ENCODE results near the gene ZBTB5.

Gene ZBTB5

DNA sequence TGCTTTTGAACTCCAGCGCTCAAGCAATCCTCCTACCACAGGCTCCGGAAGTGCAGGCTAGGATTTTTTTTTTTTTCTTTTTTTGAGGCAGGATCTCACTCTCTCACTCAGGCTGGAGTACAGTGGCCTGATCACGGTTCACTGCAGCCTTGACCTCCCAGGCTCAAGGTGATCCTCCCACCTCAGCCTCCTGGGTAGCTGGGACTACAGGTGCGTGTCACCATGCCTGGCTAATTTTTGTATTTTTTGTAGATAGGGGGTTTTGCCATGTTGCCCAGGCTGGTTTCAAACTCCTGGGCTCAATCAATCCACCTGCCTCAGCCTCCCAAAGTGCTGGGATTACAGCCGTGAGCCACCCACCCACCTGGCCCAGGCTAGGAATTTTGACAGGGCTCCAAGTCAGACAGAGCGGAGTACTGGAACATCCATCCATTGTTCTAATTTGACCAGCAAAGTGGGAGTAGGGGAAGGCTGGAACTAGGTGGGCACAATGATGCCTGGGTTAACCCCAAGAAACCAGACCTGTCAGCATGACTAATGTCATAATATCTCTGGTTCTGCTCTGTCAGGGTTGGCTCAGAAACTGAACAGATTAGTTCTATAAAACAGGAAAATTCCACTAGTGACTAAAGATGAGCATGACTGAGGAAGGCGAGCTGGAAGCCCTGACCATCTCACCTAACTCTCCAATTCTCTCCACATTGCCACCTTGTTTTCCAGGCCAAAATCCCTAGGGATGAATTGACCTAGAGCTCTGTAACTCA is 9.2 kb downstream of the ZBTB5 start:
- no peak for TF ChIP-seq YY1 (IDR thresholded peaks at IDR 0.05; ENCODE audit: insufficient read depth, insufficient read length)
- no peaks in the 10 kb centered on the region for H3K27me3 ChIP-seq (ENCODE audit: insufficient read depth, insufficient read length)
- peaks cover 3% of the 10 kb centered on the region; the same call in 1 of the 2 replicates for H3K9me3 ChIP-seq (ENCODE audit: insufficient read depth, low read length)
- no peak overlapping the region for H3K9ac ChIP-seq (ENCODE audit: insufficient read length, low read depth)
- no peak for DNase-seq (ENCODE audit: low read depth, low spot score)
- H3K36me3 ChIP-seq (ENCODE audit: insufficient read depth, insufficient read length, low read length): peaks cover 21% of the 10 kb centered on the region
- no peak overlapping the region for H3K4me3 ChIP-seq (ENCODE audit: insufficient read length, low read depth)
- peaks cover 3% of the 10 kb centered on the region for H3K4me1 ChIP-seq (ENCODE audit: insufficient read depth, insufficient read length)

DNA sequence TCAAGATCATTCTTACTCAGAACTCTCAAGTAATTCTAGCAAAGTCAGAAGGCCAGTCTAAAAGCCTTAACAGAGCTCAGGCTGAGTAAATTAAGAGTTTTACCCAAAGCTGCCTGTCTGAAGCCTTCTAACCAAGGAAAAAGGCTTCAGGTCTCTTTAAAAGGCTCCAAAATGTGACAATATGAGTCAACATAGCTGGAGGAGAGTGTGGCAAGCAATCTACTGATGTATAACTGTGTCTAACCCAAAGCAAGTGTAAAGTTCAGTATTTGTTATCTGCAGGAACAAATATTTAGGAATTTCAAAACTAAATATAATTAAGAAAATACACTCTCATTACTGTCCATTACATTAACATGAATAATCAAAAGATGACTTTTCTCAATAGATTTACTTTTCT is 11.0 kb downstream of the ZBTB5 start:
- Histone ChIP-seq H3K4me1 (ENCODE audit: insufficient read depth, insufficient read length) (peaks cover 3% of the 10 kb centered on the region), H3K9ac (ENCODE audit: insufficient read length, low read depth) (no peak overlapping the region), H3K27me3 (ENCODE audit: insufficient read depth, insufficient read length) (no peaks in the 10 kb centered on the region), H3K4me3 (ENCODE audit: insufficient read length, low read depth) (no peak overlapping the region), H3K36me3 (ENCODE audit: insufficient read depth, insufficient read length, low read length) (peaks cover 33% of the 10 kb centered on the region), H3K9me3 (ENCODE audit: insufficient read depth, low read length) (peaks cover 3% of the 10 kb centered on the region; the same call in 1 of the 2 replicates)
- no peak for DNase-seq (ENCODE audit: low read depth, low spot score)
- TF ChIP-seq SUZ12 (IDR thresholded peaks at IDR 0.05; ENCODE audit: extremely low read depth, insufficient read depth, insufficient read length) (no peak), YY1 (IDR thresholded peaks at IDR 0.05; ENCODE audit: insufficient read depth, insufficient read length) (no peak), ZNF274 (IDR thresholded peaks at IDR 0.05; ENCODE audit: low read depth, low read length) (no peak)

DNA sequence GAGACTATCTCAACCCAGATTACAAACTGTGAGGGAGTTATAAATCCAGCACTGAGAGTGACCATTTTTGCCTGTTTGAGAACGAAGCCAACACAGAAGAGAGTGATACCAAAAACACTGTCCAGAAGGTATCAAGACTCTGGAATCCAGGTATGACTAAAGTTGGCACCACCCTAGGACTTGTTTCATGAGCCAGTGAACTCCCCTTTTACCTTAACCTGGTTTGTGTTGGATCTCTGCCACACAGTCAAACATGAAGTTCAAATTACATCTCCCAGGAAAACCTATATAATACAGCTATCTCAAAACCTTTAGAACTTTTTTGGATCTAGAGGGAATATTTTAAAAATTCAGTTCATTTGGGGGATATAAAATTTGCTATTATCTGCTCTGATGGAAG is 11.4 kb downstream of the ZBTB5 start:
- no peak for DNase-seq (ENCODE audit: low read depth, low spot score)
- peaks cover 3% of the 10 kb centered on the region; the same call in 1 of the 2 replicates for H3K9me3 ChIP-seq (ENCODE audit: insufficient read depth, low read length)
- H3K27me3 ChIP-seq (ENCODE audit: insufficient read depth, insufficient read length): no peaks in the 10 kb centered on the region
- peaks cover 3% of the 10 kb centered on the region for H3K4me1 ChIP-seq (ENCODE audit: insufficient read depth, insufficient read length)
- TF ChIP-seq YY1 (IDR thresholded peaks at IDR 0.05; ENCODE audit: insufficient read depth, insufficient read length): no peak
- no peak for TF ChIP-seq SUZ12 (IDR thresholded peaks at IDR 0.05; ENCODE audit: extremely low read depth, insufficient read depth, insufficient read length)
- no peak for TF ChIP-seq ZNF274 (IDR thresholded peaks at IDR 0.05; ENCODE audit: low read depth, low read length)
- no peak overlapping the region for H3K9ac ChIP-seq (ENCODE audit: insufficient read length, low read depth)
- H3K4me3 ChIP-seq (ENCODE audit: insufficient read length, low read depth): no peak overlapping the region
- peaks cover 37% of the 10 kb centered on the region for H3K36me3 ChIP-seq (ENCODE audit: insufficient read depth, insufficient read length, low read length)

DNA sequence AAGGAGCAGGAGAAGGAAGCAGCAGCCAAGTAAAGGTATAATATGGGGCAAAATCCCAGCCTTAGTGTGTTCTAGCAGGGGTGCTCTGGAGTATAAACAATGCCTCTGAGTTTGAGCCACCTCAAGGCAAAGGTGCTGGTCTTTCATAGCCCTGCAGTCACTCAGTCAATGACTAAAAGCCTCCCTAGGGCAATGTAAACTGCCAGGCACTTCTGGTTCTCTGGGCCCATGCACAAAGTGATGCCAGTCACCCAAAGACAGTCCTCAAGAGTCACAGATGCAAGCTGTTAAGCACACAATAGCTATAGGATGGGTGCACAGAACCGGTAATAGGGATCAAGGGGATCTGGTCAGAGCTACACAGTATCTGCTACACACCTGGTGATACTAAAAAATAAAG is 12.6 kb downstream of the ZBTB5 start:
- Histone ChIP-seq H3K9ac (ENCODE audit: insufficient read length, low read depth) (no peak overlapping the region), H3K36me3 (ENCODE audit: insufficient read depth, insufficient read length, low read length) (peaks cover 40% of the 10 kb centered on the region), H3K27me3 (ENCODE audit: insufficient read depth, insufficient read length) (no peaks in the 10 kb centered on the region), H3K4me1 (ENCODE audit: insufficient read depth, insufficient read length) (peaks cover 3% of the 10 kb centered on the region), H3K9me3 (ENCODE audit: insufficient read depth, low read length) (peaks cover 3% of the 10 kb centered on the region; the same call in 1 of the 2 replicates), H3K4me3 (ENCODE audit: insufficient read length, low read depth) (no peak overlapping the region)
- no peak for DNase-seq (ENCODE audit: low read depth, low spot score)
- TF ChIP-seq SUZ12 (IDR thresholded peaks at IDR 0.05; ENCODE audit: extremely low read depth, insufficient read depth, insufficient read length) (no peak), ZNF274 (IDR thresholded peaks at IDR 0.05; ENCODE audit: low read depth, low read length) (no peak), YY1 (IDR thresholded peaks at IDR 0.05; ENCODE audit: insufficient read depth, insufficient read length) (no peak)

DNA sequence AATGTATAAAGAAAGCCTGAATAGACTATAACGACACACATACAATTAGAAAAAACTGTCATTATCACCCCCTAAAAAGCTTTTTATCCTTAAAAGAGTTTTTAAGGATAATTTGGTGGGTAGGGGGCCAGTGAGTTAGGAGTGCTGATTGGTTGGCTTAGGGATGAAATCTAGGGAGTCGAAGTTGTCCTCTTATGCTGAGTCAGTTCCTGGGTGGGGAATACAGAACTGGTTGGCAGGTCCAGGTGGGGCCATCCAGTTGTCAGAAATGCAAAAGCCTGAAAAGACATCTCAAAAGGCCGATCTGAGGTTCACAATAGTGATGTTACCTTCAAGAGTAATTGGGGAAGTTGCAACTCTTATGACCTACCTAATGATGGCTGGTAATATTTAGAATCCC is 13.6 kb downstream of the ZBTB5 start:
- H3K4me3 ChIP-seq (ENCODE audit: insufficient read length, low read depth): no peak overlapping the region
- DNase-seq (ENCODE audit: low read depth, low spot score): no peak
- no peak overlapping the region for H3K9ac ChIP-seq (ENCODE audit: insufficient read length, low read depth)
- no peak for TF ChIP-seq SUZ12 (IDR thresholded peaks at IDR 0.05; ENCODE audit: extremely low read depth, insufficient read depth, insufficient read length)
- no peak for TF ChIP-seq ZNF274 (IDR thresholded peaks at IDR 0.05; ENCODE audit: low read depth, low read length)
- TF ChIP-seq YY1 (IDR thresholded peaks at IDR 0.05; ENCODE audit: insufficient read depth, insufficient read length): no peak
- peaks cover 3% of the 10 kb centered on the region; the same call in 1 of the 2 replicates for H3K9me3 ChIP-seq (ENCODE audit: insufficient read depth, low read length)
- H3K27me3 ChIP-seq (ENCODE audit: insufficient read depth, insufficient read length): no peaks in the 10 kb centered on the region
- peaks cover 34% of the 10 kb centered on the region for H3K36me3 ChIP-seq (ENCODE audit: insufficient read depth, insufficient read length, low read length)
- H3K4me1 ChIP-seq (ENCODE audit: insufficient read depth, insufficient read length): peaks cover 3% of the 10 kb centered on the region

DNA sequence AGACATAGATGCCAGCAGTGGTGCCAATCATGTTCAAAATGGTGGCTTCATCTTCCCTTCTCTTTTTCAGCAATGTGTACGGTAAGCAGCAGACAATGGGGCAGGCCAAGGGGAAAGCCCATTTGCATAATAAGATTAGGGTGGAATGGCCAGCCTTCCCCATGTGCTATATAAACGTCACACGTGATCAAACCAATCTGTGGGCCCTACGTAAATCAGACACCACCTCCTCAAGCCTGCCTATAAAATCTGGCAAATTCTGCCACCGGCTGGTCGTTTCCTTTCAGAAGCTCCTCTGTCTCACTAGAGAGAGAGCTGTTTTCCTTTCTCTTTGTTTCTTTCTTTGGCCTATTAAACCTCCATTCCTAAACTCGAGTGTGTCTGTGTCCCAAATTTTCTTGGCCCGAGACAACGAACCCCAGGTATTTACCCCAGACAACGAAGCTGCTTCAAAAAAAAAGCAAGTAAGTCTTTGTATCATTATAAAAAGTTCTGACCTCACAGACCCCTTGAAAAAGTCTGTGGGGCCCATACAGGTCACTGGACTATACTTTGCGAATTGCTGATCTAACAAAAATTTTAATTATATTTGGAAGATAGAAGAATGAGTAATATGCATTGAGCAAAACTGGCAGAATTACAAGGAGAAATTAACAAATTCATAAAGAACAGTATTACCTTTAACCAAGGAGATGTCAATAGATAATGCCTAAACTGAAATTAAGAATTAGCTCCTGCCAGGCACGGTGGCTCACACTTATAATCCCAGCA is 15.2 kb downstream of the ZBTB5 start:
- TF ChIP-seq SUZ12 (IDR thresholded peaks at IDR 0.05; ENCODE audit: extremely low read depth, insufficient read depth, insufficient read length): no peak
- no peak for DNase-seq (ENCODE audit: low read depth, low spot score)
- no peaks in the 10 kb centered on the region for H3K27me3 ChIP-seq (ENCODE audit: insufficient read depth, insufficient read length)
- peaks cover 3% of the 10 kb centered on the region for H3K4me1 ChIP-seq (ENCODE audit: insufficient read depth, insufficient read length)
- no peak overlapping the region for H3K4me3 ChIP-seq (ENCODE audit: insufficient read length, low read depth)
- H3K36me3 ChIP-seq (ENCODE audit: insufficient read depth, insufficient read length, low read length): peaks cover 32% of the 10 kb centered on the region
- H3K9ac ChIP-seq (ENCODE audit: insufficient read length, low read depth): no peak overlapping the region
- no peaks in the 10 kb centered on the region for H3K9me3 ChIP-seq (ENCODE audit: insufficient read depth, low read length)

DNA sequence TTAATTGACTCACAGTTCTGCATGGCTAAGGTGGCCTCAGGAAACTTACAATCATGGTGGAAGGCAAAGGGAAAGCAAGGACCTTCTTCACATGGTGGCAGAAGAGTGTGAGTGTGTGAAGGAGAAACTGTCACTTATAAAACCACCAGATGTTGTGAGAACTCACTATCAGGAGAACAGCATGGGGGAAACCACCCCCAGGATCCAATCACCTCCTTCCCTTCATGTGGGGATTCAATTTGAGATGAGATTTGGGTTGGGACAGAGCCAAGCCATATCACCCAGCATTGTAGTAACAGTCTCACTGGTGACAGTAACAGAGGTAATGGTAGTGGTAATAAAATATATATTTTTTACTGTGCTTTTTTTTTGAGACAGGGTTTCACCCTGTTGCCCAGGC is 18.1 kb downstream of the ZBTB5 start:
- Histone ChIP-seq H3K27me3 (ENCODE audit: insufficient read depth, insufficient read length) (no peaks in the 10 kb centered on the region), H3K4me1 (ENCODE audit: insufficient read depth, insufficient read length) (no peaks in the 10 kb centered on the region), H3K36me3 (ENCODE audit: insufficient read depth, insufficient read length, low read length) (peaks cover 30% of the 10 kb centered on the region), H3K9ac (ENCODE audit: insufficient read length, low read depth) (no peak overlapping the region), H3K9me3 (ENCODE audit: insufficient read depth, low read length) (no peaks in the 10 kb centered on the region), H3K4me3 (ENCODE audit: insufficient read length, low read depth) (no peak overlapping the region)
- DNase-seq (ENCODE audit: low read depth, low spot score): no peak
- TF ChIP-seq YY1 (IDR thresholded peaks at IDR 0.05; ENCODE audit: insufficient read depth, insufficient read length) (no peak), SUZ12 (IDR thresholded peaks at IDR 0.05; ENCODE audit: extremely low read depth, insufficient read depth, insufficient read length) (no peak), ZNF274 (IDR thresholded peaks at IDR 0.05; ENCODE audit: low read depth, low read length) (no peak)
